Upper lobe of right lung (tissue), 1 donor: ENCODE measurements around the gene OVOL2. TPM values are rescaled to one million over a fixed set of nuclear protein-coding genes. Genes with fewer than 3 reads are reported as not detected.
"Not testable (repeated sequence)": the region's sequence is repeated elsewhere in the genome, so short reads cannot be mapped to it uniquely, and the experiment has no call there.

Source experiments
- ATAC-seq: fragments of 200-7000 bp; cut with Tn5 transposase; one replicate; pipeline ENCODE4 v1.9.1; 2020; ENCODE audit warnings: mild to moderate bottlenecking, moderate library complexity
- DNase-seq: peaks from one replicate; pipeline ENCODE4 v3.0.0-alpha.2; 2020
- H3K27ac ChIP-seq: fragments of 200-600 bp; one replicate; pipeline ENCODE4 v1.8.0; 2022
- H3K27me3 ChIP-seq: fragments of 200-600 bp; one replicate; pipeline ENCODE4 v1.8.0; 2022; ENCODE audit warnings: mild to moderate bottlenecking
- H3K36me3 ChIP-seq: fragments of 200-600 bp; one replicate; pipeline ENCODE4 v1.8.0; 2022
- H3K4me1 ChIP-seq: fragments of 200-600 bp; one replicate; pipeline ENCODE4 v1.8.0; 2022
- H3K4me3 ChIP-seq: fragments of 200-600 bp; one replicate; pipeline ENCODE4 v1.8.0; 2022; ENCODE audit warnings: mild to moderate bottlenecking
- H3K9me3 ChIP-seq: fragments of 200-600 bp; one replicate; pipeline ENCODE4 v1.8.0; 2022
- CTCF ChIP-seq: fragments of 200-600 bp; IDR thresholded peaks from one replicate; pipeline ENCODE4 v1.8.0; 2022; ENCODE audit warnings: antibody characterized with exemption
- intact Hi-C: fragments of 100-400 bp; cut with DNase I; formaldehyde crosslinking; loops from one replicate; pipeline ENCODE4 v1.11.0; 2022
- long read RNA-seq: library from polyadenylated mRNA; unstranded; transcript quantifications from one replicate; pipeline ENCODE4 v2.0.0, GENCODE V29; 2021
- total RNA-seq: library from RNA; stranded (reverse); fragmentation: NEBNext Ultra II Directional; extraction: Animal tissue kit (Norgen Biotek cat#: 25700); gene quantifications from one replicate; pipeline ENCODE4 v1.2.1, GENCODE V29; 2021
- donor health status: DM: no; HTN: yes; CAD: no; lungs with severe emphysema.

Gene OVOL2
- total RNA-seq: 6.7 TPM
- long read RNA-seq, transcript OVOL2-201 (4 exons, 1,555 nt): major isoform, 6 of 15 reads
- long read RNA-seq, partial matches to known transcripts: 2 of 15 reads
- long read RNA-seq, other reads (novel, unspliced or antisense): 7 of 15 reads

- Histone ChIP-seq H3K27ac (peak within 1 kb of the TSS; percentile 36), H3K4me3 (peak within 1 kb of the TSS; percentile 54), H3K36me3 (no peaks in the 10 kb centered on the region), H3K27me3 (peaks cover 65% of the 10 kb centered on the region), H3K4me1 (peaks cover 19% of the 10 kb centered on the region), H3K9me3 (no peaks in the 10 kb centered on the region)
- TF ChIP-seq CTCF: no peak
- intact Hi-C loops: no loop called here
- DNase-seq (peak; percentile 94), ATAC-seq (peak; percentile 77)
Observed at GRCh38 chr20:18057101-18057993, at the start of gene OVOL2. OVOL2 (minus strand) TSS chr20:18057916; CDS start chr20:18057634, 282 bp downstream.

GRCh38 chr20:18103497-18103896 lies 45.8 kb upstream of the OVOL2 start:
- DNase-seq (no peak), ATAC-seq (no peak)
- no peak for TF ChIP-seq CTCF
- H3K4me1 ChIP-seq: no peaks in the 10 kb centered on the region
- H3K27me3 ChIP-seq: peaks cover 12% of the 10 kb centered on the region
- H3K4me3 ChIP-seq: no peak overlapping the region
- no peak overlapping the region for H3K27ac ChIP-seq
- intact Hi-C loops: no loop called here
- H3K9me3 ChIP-seq: no peaks in the 10 kb centered on the region
- no peaks in the 10 kb centered on the region for H3K36me3 ChIP-seq

- intact Hi-C loops: no loop called here
- H3K27ac ChIP-seq: no peak overlapping the region
Observed at GRCh38 chr20:18101125-18101810, 43.6 kb upstream of the OVOL2 start.

GRCh38 chr20:18100569-18100968 lies 42.9 kb upstream of the OVOL2 start:
- peaks cover 12% of the 10 kb centered on the region for H3K27me3 ChIP-seq
- H3K4me3 ChIP-seq, ATAC-seq, H3K36me3 ChIP-seq, H3K4me1 ChIP-seq, DNase-seq, H3K27ac ChIP-seq, H3K9me3 ChIP-seq, intact Hi-C loops: not testable (repeated sequence)

More at GRCh38 chr20:18101125-18101810, 43.6 kb upstream of the OVOL2 start:
- TF ChIP-seq CTCF: no peak
- ATAC-seq (no peak), DNase-seq (no peak)
- H3K36me3 ChIP-seq: no peaks in the 10 kb centered on the region
- no peaks in the 10 kb centered on the region for H3K9me3 ChIP-seq
- H3K4me3 ChIP-seq: no peak overlapping the region
- H3K4me1 ChIP-seq: no peaks in the 10 kb centered on the region
- H3K27me3 ChIP-seq: peaks cover 12% of the 10 kb centered on the region

- no peak overlapping the region for H3K27ac ChIP-seq
- no peak overlapping the region for H3K4me3 ChIP-seq
- H3K9me3 ChIP-seq: no peaks in the 10 kb centered on the region
- intact Hi-C loops: no loop called here
- no peak for TF ChIP-seq CTCF
- ATAC-seq (no peak), DNase-seq (no peak)
- no peaks in the 10 kb centered on the region for H3K36me3 ChIP-seq
- H3K4me1 ChIP-seq: no peaks in the 10 kb centered on the region
- H3K27me3 ChIP-seq: peaks cover 10% of the 10 kb centered on the region
Observed at GRCh38 chr20:18094191-18094590, 36.5 kb upstream of the OVOL2 start.

- H3K36me3 ChIP-seq: no peaks in the 10 kb centered on the region
- H3K27ac ChIP-seq: no peak overlapping the region
- intact Hi-C loops: no loop called here
- no peaks in the 10 kb centered on the region for H3K9me3 ChIP-seq
- peaks cover 10% of the 10 kb centered on the region for H3K27me3 ChIP-seq
- TF ChIP-seq CTCF: no peak
- ATAC-seq (no peak), DNase-seq (no peak)
- H3K4me3 ChIP-seq: no peak overlapping the region
- no peaks in the 10 kb centered on the region for H3K4me1 ChIP-seq
Observed at GRCh38 chr20:18093388-18093787, 35.7 kb upstream of the OVOL2 start.
